MM.1S (cell line): ENCODE results near the gene TPCN1.

Experiments
- CTCF ChIP-seq: fragments of 300-600 bp; sonication (generic); IDR thresholded peaks from 2 replicates; pipeline ENCODE4 v1.5.1; 2016; ENCODE audit warnings: antibody characterized with exemption, low read length, mixed read lengths
- EZH2 ChIP-seq: fragments of 300-600 bp; sonication (generic); optimal IDR thresholded peaks from 2 replicates; pipeline ENCODE3; 2017; ENCODE audit warnings: low read depth, mild to moderate bottlenecking, antibody characterized with exemption, low read length, mixed read lengths
- EZH2phosphoT487 ChIP-seq: fragments of 300-600 bp; sonication (generic); IDR thresholded peaks from 2 replicates; pipeline ENCODE4 v1.6.1; 2018; ENCODE audit warnings: antibody characterized with exemption, low read length

GRCh38 chr12:113297214-113297587 is 75.9 kb downstream of the TPCN1 start:
- TF ChIP-seq CTCF: no peak
- no peak for TF ChIP-seq EZH2phosphoT487
- TF ChIP-seq EZH2: no peak
